ENCODE data around the gene SLC35A5.

GRCh38 chr3:112632596-112632995 is 70.8 kb downstream of the SLC35A5 start:
- TF ChIP-seq CTCF (IDR thresholded peaks at IDR 0.05) (no peak), EP300 (IDR thresholded peaks at IDR 0.05) (no peak), POLR2A (IDR thresholded peaks at IDR 0.05) (no peak)
